GM23338 (cell line): Measurements from ENCODE around the gene ZDHHC8. TPM values are rescaled to one million over a fixed set of nuclear protein-coding genes. Genes with fewer than 3 reads are reported as not detected.

Source experiments
- ATAC-seq: fragments of 200-7000 bp; cut with Tn5 transposase; 3 replicates; pipeline ENCODE4 v1.9.1; 2020
- DNase-seq: peaks from one replicate; pipeline ENCODE4 v3.0.0-alpha.2; 2015; ENCODE audit warnings: low spot score
- H2AFZ ChIP-seq: fragments of 200-600 bp; sonication (generic); 2 replicates; pipeline ENCODE4 v1.8.0; 2016; ENCODE audit warnings: antibody characterized with exemption, mild to moderate bottlenecking, moderate library complexity
- H3F3A ChIP-seq: fragments of 200-600 bp; sonication (generic); replicated peaks from 2 replicates; pipeline ENCODE4 v1.8.0; 2017; ENCODE audit warnings: antibody characterized with exemption, mixed run types, low read depth
- H3K27ac ChIP-seq: fragments of 200-600 bp; sonication (generic); 2 replicates; pipeline ENCODE4 v1.6.1; 2016; ENCODE audit warnings: low read depth
- H3K27me3 ChIP-seq: fragments of 200-600 bp; sonication (generic); 2 replicates; pipeline ENCODE4 v1.8.0; 2016; ENCODE audit warnings: mild to moderate bottlenecking, mixed run types, moderate library complexity; ENCODE audit not compliant: insufficient read depth
- H3K36me3 ChIP-seq: fragments of 200-600 bp; sonication (generic); 2 replicates; pipeline ENCODE4 v1.8.0; 2016; ENCODE audit warnings: mild to moderate bottlenecking; ENCODE audit not compliant: insufficient read depth
- H3K4me1 ChIP-seq: fragments of 200-600 bp; sonication (generic); 2 replicates; pipeline ENCODE4 v1.8.0; 2016; ENCODE audit warnings: mild to moderate bottlenecking, moderate library complexity; ENCODE audit not compliant: insufficient read depth
- H3K4me2 ChIP-seq: fragments of 200-600 bp; sonication (generic); 2 replicates; pipeline ENCODE4 v1.7.1; 2017; ENCODE audit warnings: mixed run types
- H3K4me3 ChIP-seq: fragments of 200-600 bp; sonication (generic); 2 replicates; pipeline ENCODE4 v1.6.1; 2016; ENCODE audit warnings: mixed run types
- H3K79me2 ChIP-seq: fragments of 200-600 bp; sonication (generic); replicated peaks from 2 replicates; pipeline ENCODE4 v1.8.0; 2017; ENCODE audit warnings: mild to moderate bottlenecking; ENCODE audit not compliant: insufficient read depth
- H3K9me2 ChIP-seq: fragments of 200-600 bp; sonication (generic); 2 replicates; pipeline ENCODE4 v1.8.0; 2017; ENCODE audit not compliant: insufficient read depth
- H4K20me1 ChIP-seq: fragments of 200-600 bp; sonication (generic); replicated peaks from 2 replicates; pipeline ENCODE4 v1.8.0; 2017; ENCODE audit warnings: mild to moderate bottlenecking; ENCODE audit not compliant: insufficient read depth
- H3K27ac Mint-ChIP-seq: 2 replicates; pipeline ENCODE4 v1.8.0; 2020; ENCODE audit warnings: inconsistent platforms, mild to moderate bottlenecking, moderate library complexity, mixed read lengths
- H3K27me3 Mint-ChIP-seq: 3 replicates; pipeline ENCODE4 v1.8.0; 2022; ENCODE audit warnings: low read depth, mild to moderate bottlenecking, moderate library complexity, mixed read lengths, inconsistent platforms; ENCODE audit not compliant: insufficient read depth, poor library complexity
- H3K36me3 Mint-ChIP-seq: 3 replicates; pipeline ENCODE4 v1.8.0; 2021; ENCODE audit warnings: low read depth, mild to moderate bottlenecking, inconsistent platforms, moderate library complexity, mixed read lengths
- H3K4me1 Mint-ChIP-seq: 3 replicates; pipeline ENCODE4 v1.8.0; 2020; ENCODE audit warnings: mild to moderate bottlenecking, inconsistent platforms, mixed read lengths
- H3K4me3 Mint-ChIP-seq: 3 replicates; pipeline ENCODE4 v1.8.0; 2021; ENCODE audit warnings: moderate library complexity, mild to moderate bottlenecking, inconsistent platforms, mixed read lengths
- H3K9me3 Mint-ChIP-seq: 3 replicates; pipeline ENCODE4 v1.8.0; 2020; ENCODE audit warnings: moderate library complexity, mild to moderate bottlenecking, inconsistent platforms, mixed read lengths
- CREB1 ChIP-seq: fragments of 250-450 bp; sonication (Bioruptor Pico); IDR thresholded peaks from 2 replicates; pipeline ENCODE4 v1.5.0; 2020; ENCODE audit warnings: low read depth, mild to moderate bottlenecking, moderate library complexity
- CTCF ChIP-seq, 2 experiments: fragments of 200-600 bp in 1 of 2; sonication (generic) in 1 of 2; conservative IDR thresholded peaks; 2 replicates each; pipeline versions ENCODE4 v1.5.1 to v1.6.1; 2016 to 2017; ENCODE audit warnings: antibody characterized with exemption in 2 of 2, low read depth in 2 of 2, mild to moderate bottlenecking in 2 of 2, moderate library complexity in 1 of 2
- ETS1 ChIP-seq: IDR thresholded peaks from 2 replicates; pipeline ENCODE4 v1.6.1; 2016; ENCODE audit warnings: antibody characterized with exemption
- EZH2 ChIP-seq: fragments of 200-600 bp; sonication (generic); IDR thresholded peaks from one replicate; pipeline ENCODE4 v1.8.0; 2017; ENCODE audit warnings: antibody characterized with exemption, mild to moderate bottlenecking, low read depth; ENCODE audit not compliant: unreplicated experiment
- EZH2phosphoT487 ChIP-seq: fragments of 200-600 bp; sonication (generic); IDR thresholded peaks from one replicate; pipeline ENCODE4 v1.8.1; 2018; ENCODE audit warnings: antibody characterized with exemption; ENCODE audit not compliant: unreplicated experiment
- JUNB ChIP-seq: IDR thresholded peaks from one replicate; pipeline ENCODE4 v1.6.1; 2016; ENCODE audit warnings: antibody characterized with exemption; ENCODE audit not compliant: unreplicated experiment
- NANOG ChIP-seq: IDR thresholded peaks from 2 replicates; pipeline ENCODE4 v1.6.1; 2016; ENCODE audit warnings: antibody characterized with exemption, borderline replicate concordance
- POLR2AphosphoS5 ChIP-seq: IDR thresholded peaks from 2 replicates; pipeline ENCODE4 v1.6.1; 2016; ENCODE audit warnings: antibody characterized with exemption, low read depth
- REST ChIP-seq: IDR thresholded peaks from one replicate; pipeline ENCODE4 v1.6.1; 2018; ENCODE audit warnings: antibody characterized with exemption; ENCODE audit not compliant: unreplicated experiment
- STAT1 ChIP-seq: IDR thresholded peaks from one replicate; pipeline ENCODE4 v1.6.1; 2016; ENCODE audit warnings: antibody characterized with exemption; ENCODE audit not compliant: unreplicated experiment
- ZNF114 ChIP-seq: fragments of 250-450 bp; sonication (Bioruptor Pico); IDR thresholded peaks from 2 replicates; pipeline ENCODE4 v1.5.0; 2020; ENCODE audit warnings: mild to moderate bottlenecking, moderate library complexity
- ZNF331 ChIP-seq: fragments of 250-450 bp; sonication (Bioruptor Pico); IDR thresholded peaks from 2 replicates; pipeline ENCODE4 v1.5.0; 2020; ENCODE audit warnings: low read depth, mild to moderate bottlenecking, moderate library complexity
- ZNF462 ChIP-seq: fragments of 250-450 bp; sonication (Bioruptor Pico); IDR thresholded peaks from 2 replicates; pipeline ENCODE4 v1.5.0; 2020; ENCODE audit warnings: mild to moderate bottlenecking, moderate library complexity
- polyA plus RNA-seq: library from polyadenylated mRNA; unstranded; fragments of >200 nt; fragmentation: Nextera tagmentation; extraction: Ambion mirVana; gene quantifications from 2 replicates; pipeline ENCODE4 v1.2.1, GENCODE V29; 2016
- total RNA-seq: library from RNA; depleted of rRNA; stranded (reverse); fragments of >200 nt; shearing (Covaris generic); gene quantifications from 2 replicates; pipeline ENCODE4 v1.2.3, GENCODE V29; 2014

Gene ZDHHC8
- total and polyA plus RNA-seq, 2 experiments from 2014 or later: 13.7 to 47.6 TPM

- H2AFZ ChIP-seq: no peak overlapping the region
- no peaks in the 10 kb centered on the region for H4K20me1 ChIP-seq
- no peaks in the 10 kb centered on the region for H3K27me3 ChIP-seq
- H3K4me3 ChIP-seq: no peak overlapping the region
- Mint-ChIP-seq H3K27ac (no peak overlapping the region), H3K4me3 (no peak overlapping the region), H3K27me3 (peaks cover 13% of the 10 kb centered on the region), H3K36me3 (no peaks in the 10 kb centered on the region), H3K9me3 (no peaks in the 10 kb centered on the region; the same call in 2 of the 3 replicates), H3K4me1 (peaks cover 5% of the 10 kb centered on the region; the same call in 2 of the 3 replicates)
- H3F3A ChIP-seq: no peaks in the 10 kb centered on the region
- no peaks in the 10 kb centered on the region for H3K79me2 ChIP-seq
- H3K36me3 ChIP-seq: no peaks in the 10 kb centered on the region
- no peak for ATAC-seq
- H3K4me1 ChIP-seq: no peaks in the 10 kb centered on the region
- H3K4me2 ChIP-seq: no peak overlapping the region
- TF ChIP-seq EZH2phosphoT487 (no peak), REST (no peak), CTCF (conservative IDR thresholded peaks at IDR 0.05; ENCODE audit: low read depth in 2 of 2) (no peak), ZNF462 (no peak), ZNF331 (CRISPR knock-in tag) (no peak), NANOG (no peak), ZNF114 (no peak), CREB1 (CRISPR knock-in tag) (no peak), JUNB (no peak), POLR2AphosphoS5 (no peak), ETS1 (no peak), STAT1 (no peak), EZH2 (no peak)
- no peak overlapping the region for H3K27ac ChIP-seq
- H3K9me2 ChIP-seq: no peaks in the 10 kb centered on the region
- DNase-seq: no peak
These were observed 51.5 kb downstream of the ZDHHC8 start for GRCh38 chr22:20183101-20183500.
